ENCODE results near the gene KRT40. TPM values are rescaled to one million over a fixed set of nuclear protein-coding genes. Genes with fewer than 3 reads are reported as not detected.

Gene KRT40
- total and polyA plus RNA-seq, 2 experiments from 2014 or later: 0.33 TPM; not detected in 1

DNA sequence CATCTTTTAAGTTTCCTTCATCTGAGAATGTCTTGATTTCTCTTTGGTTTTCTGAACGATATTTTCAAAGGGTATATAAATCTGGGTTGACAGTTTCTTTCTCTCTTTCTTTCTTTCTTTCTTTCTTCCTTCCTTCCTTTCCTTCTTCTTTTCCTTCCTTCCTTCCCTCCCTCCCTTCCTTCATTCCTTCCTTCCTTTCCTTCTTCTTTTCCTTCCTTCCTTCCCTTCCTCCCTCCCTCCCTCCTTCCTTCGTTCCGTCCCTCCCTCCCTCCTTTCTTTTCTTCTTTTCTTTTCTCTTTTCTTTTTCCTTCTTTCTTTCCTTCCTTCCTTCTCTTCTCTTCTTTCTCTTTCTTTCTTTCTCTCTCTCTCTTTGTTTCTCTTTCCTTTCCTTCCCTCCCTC lies 9.8 kb downstream of the KRT40 start:
- no peak overlapping the region for H3K4me3 ChIP-seq
- no peaks in the 10 kb centered on the region for H3K9me3 ChIP-seq (ENCODE audit: low read depth)
- TF ChIP-seq EZH2 (IDR thresholded peaks at IDR 0.05; ENCODE audit: borderline replicate concordance): no peak
- TF ChIP-seq, protein P1, sequence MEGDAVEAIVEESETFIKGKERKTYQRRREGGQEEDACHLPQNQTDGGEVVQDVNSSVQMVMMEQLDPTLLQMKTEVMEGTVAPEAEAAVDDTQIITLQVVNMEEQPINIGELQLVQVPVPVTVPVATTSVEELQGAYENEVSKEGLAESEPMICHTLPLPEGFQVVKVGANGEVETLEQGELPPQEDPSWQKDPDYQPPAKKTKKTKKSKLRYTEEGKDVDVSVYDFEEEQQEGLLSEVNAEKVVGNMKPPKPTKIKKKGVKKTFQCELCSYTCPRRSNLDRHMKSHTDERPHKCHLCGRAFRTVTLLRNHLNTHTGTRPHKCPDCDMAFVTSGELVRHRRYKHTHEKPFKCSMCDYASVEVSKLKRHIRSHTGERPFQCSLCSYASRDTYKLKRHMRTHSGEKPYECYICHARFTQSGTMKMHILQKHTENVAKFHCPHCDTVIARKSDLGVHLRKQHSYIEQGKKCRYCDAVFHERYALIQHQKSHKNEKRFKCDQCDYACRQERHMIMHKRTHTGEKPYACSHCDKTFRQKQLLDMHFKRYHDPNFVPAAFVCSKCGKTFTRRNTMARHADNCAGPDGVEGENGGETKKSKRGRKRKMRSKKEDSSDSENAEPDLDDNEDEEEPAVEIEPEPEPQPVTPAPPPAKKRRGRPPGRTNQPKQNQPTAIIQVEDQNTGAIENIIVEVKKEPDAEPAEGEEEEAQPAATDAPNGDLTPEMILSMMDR (IDR thresholded peaks at IDR 0.05; ENCODE audit: poor library complexity): no peak
- TF ChIP-seq EZH2phosphoT487 (IDR thresholded peaks at IDR 0.05; ENCODE audit: low read depth, severe bottlenecking, unreplicated experiment): no peak
- no peaks in the 10 kb centered on the region for H4K20me1 ChIP-seq (ENCODE audit: insufficient read depth, poor library complexity, severe bottlenecking)
- no peak overlapping the region for H2AFZ ChIP-seq
- no peaks in the 10 kb centered on the region for H3K9me2 ChIP-seq (replicated peaks; ENCODE audit: insufficient read depth)
- H3K4me1 ChIP-seq (ENCODE audit: insufficient read depth): no peaks in the 10 kb centered on the region
- H3K79me2 ChIP-seq: no peaks in the 10 kb centered on the region
- no peak overlapping the region for H3K4me2 ChIP-seq
- DNase-seq (ENCODE audit: low spot score): no peak
- no peaks in the 10 kb centered on the region for H3K36me3 ChIP-seq (replicated peaks; ENCODE audit: insufficient read depth, low read depth)
- H3K27ac ChIP-seq: no peak overlapping the region
- 100% methylated on average over 1 of the region's 3 CpGs for WGBS (ENCODE audit: low lambda C conversion rate, missing lambda C conversion rate)
- no peaks in the 10 kb centered on the region for H3K27me3 ChIP-seq

- 82% methylated on average over 1 of the region's 1 CpG for WGBS (ENCODE audit: low lambda C conversion rate, missing lambda C conversion rate)
- DNase-seq (ENCODE audit: low spot score): no peak
- no peaks in the 10 kb centered on the region for H4K20me1 ChIP-seq (ENCODE audit: insufficient read depth, poor library complexity, severe bottlenecking)
These were observed 16.5 kb downstream of the KRT40 start for GRCh38 chr17:40967582-40967981.

DNA sequence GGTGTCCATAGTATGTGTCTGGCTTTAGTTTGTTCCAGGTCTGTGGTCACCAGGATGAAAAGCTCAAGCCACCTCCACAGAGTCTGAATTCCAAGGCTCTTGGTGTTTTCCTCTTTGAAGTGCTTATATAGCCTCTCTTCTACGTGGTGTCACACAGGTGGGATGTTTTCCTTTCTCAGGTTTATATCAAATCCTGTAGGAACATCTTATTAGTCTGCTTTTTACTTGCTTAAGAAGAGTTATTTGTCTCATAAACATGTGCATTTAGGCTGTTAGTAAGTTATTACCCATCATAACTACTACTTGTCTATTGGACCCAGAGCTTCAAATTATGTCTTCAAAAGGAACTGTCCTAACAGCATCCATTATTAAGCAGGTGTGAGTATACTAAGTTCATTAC lies 17.3 kb downstream of the KRT40 start, which contains the start of gene KRT39:
TSS of gene KRT39 (minus strand) at position 101 of the 400 bp plus-strand sequence. CDS start at position 9, 92 bp downstream.
- Histone ChIP-seq H3K79me2 (no peaks in the 10 kb centered on the region), H3K9me2 (replicated peaks; ENCODE audit: insufficient read depth) (no peaks in the 10 kb centered on the region), H3K27me3 (no peaks in the 10 kb centered on the region), H3K9me3 (ENCODE audit: low read depth) (no peaks in the 10 kb centered on the region), H3K36me3 (replicated peaks; ENCODE audit: insufficient read depth, low read depth) (no peaks in the 10 kb centered on the region), H3K4me1 (ENCODE audit: insufficient read depth) (no peaks in the 10 kb centered on the region), H3K27ac (no peak within 1 kb of the TSS), H3K4me3 (no peak within 1 kb of the TSS), H2AFZ (no peak within 1 kb of the TSS), H3K4me2 (no peak within 1 kb of the TSS), H4K20me1 (ENCODE audit: insufficient read depth, poor library complexity, severe bottlenecking) (no peaks in the 10 kb centered on the region)
- 52% methylated on average over 1 of the region's 1 CpG for WGBS (ENCODE audit: low lambda C conversion rate, missing lambda C conversion rate)
- TF ChIP-seq EZH2 (IDR thresholded peaks at IDR 0.05; ENCODE audit: borderline replicate concordance) (no peak), EZH2phosphoT487 (IDR thresholded peaks at IDR 0.05; ENCODE audit: low read depth, severe bottlenecking, unreplicated experiment) (no peak)
- TF ChIP-seq, protein P1 (IDR thresholded peaks at IDR 0.05; ENCODE audit: poor library complexity): no peak
- DNase-seq (ENCODE audit: low spot score): no peak

More at GRCh38 chr17:40967582-40967981, 16.5 kb downstream of the KRT40 start:
- H3K4me1 ChIP-seq (ENCODE audit: insufficient read depth): no peaks in the 10 kb centered on the region
- no peaks in the 10 kb centered on the region for H3K79me2 ChIP-seq
- H3K9me3 ChIP-seq (ENCODE audit: low read depth): no peaks in the 10 kb centered on the region
- H3K4me3 ChIP-seq: no peak overlapping the region
- no peak overlapping the region for H3K27ac ChIP-seq
- H3K36me3 ChIP-seq (replicated peaks; ENCODE audit: insufficient read depth, low read depth): no peaks in the 10 kb centered on the region
- TF ChIP-seq EZH2phosphoT487 (IDR thresholded peaks at IDR 0.05; ENCODE audit: low read depth, severe bottlenecking, unreplicated experiment): no peak
- TF ChIP-seq EZH2 (IDR thresholded peaks at IDR 0.05; ENCODE audit: borderline replicate concordance): no peak
- TF ChIP-seq, protein P1 (IDR thresholded peaks at IDR 0.05; ENCODE audit: poor library complexity): no peak
- no peaks in the 10 kb centered on the region for H3K27me3 ChIP-seq
- H3K4me2 ChIP-seq: no peak overlapping the region
- H2AFZ ChIP-seq: no peak overlapping the region
- H3K9me2 ChIP-seq (replicated peaks; ENCODE audit: insufficient read depth): no peaks in the 10 kb centered on the region

Data from hepatocyte (in vitro differentiated cells).